K562 (cell line): ENCODE data around the gene SIK3. TPM values are rescaled to one million over a fixed set of nuclear protein-coding genes. Genes with fewer than 3 reads are reported as not detected.

Source experiments
- ATAC-seq: fragments of 200-7000 bp; cut with Tn5 transposase; 3 replicates; pipeline ENCODE4 v1.9.1; 2020; ENCODE audit warnings: moderate library complexity
- BruUV-seq: library from RNA; stranded (reverse); fragments of 400-500 nt; replicated peaks from 2 replicates; lab custom pipeline; 2021; lab: Mats Ljungman, UMichigan
- CTCF ChIA-PET: fragments of 300-600 bp; formaldehyde crosslinking; extraction: SDS; loops from one replicate; lab custom pipeline; 2021; ENCODE audit warnings: low intra/inter-chr PET ratio; lab: Yijun Ruan, JAX
- POLR2A ChIA-PET: fragments of 300-600, 350-650 bp; sonication (Branson Sonifier 250); formaldehyde crosslinking; extraction: SDS; loops from one replicate; lab custom pipeline; 2021; ENCODE audit warnings: antibody characterized with exemption, inconsistent platforms; lab: Yijun Ruan, JAX
- DNase-seq, 4 experiments: peaks; one replicate each; pipeline versions ENCODE4 v3.0.0 to v3.0.0-alpha.2; 2011 to 2018; ENCODE audit warnings: low spot score in 3 of 4, mixed read lengths in 3 of 4; ENCODE audit errors: extremely low read depth in 1 of 4
- FAIRE-seq: peaks from 2 replicates; lab custom pipeline; 2011; peaks lifted over from hg19 to GRCh38; lab: Jason Lieb, UNC
- H2AFZ ChIP-seq: 2 replicates; pipeline ENCODE4 v1.6.0; 2011; ENCODE audit warnings: low read depth, low read length, control low read depth, inconsistent platforms
- H3K27ac ChIP-seq: fragments of 200-600 bp; 3 replicates; pipeline ENCODE4 v1.8.0; 2011; ENCODE audit warnings: low read depth, mild to moderate bottlenecking, control low read depth, inconsistent platforms, low read length, moderate library complexity, mixed read lengths; ENCODE audit errors: extremely low read depth
- H3K27me3 ChIP-seq, 2 experiments: fragments of 300-600 bp in 1 of 2; 2 replicates in 1 of 2; 3 replicates in 1 of 2; pipeline versions ENCODE4 v1.6.0 to v1.8.0; 2011; ENCODE audit warnings: inconsistent platforms in 2 of 2, low read length in 2 of 2, mild to moderate bottlenecking in 1 of 2, mixed read lengths in 1 of 2, moderate library complexity in 1 of 2; ENCODE audit not compliant: control insufficient read depth in 2 of 2, insufficient read depth in 2 of 2
- H3K36me3 ChIP-seq: fragments of 300-600 bp; 3 replicates; pipeline ENCODE4 v1.8.0; 2011; ENCODE audit warnings: mild to moderate bottlenecking, low read length, inconsistent platforms; ENCODE audit not compliant: control insufficient read depth, insufficient read depth
- H3K4me1 ChIP-seq, 2 experiments: fragments of 200-600 bp in 1 of 2; replicated peaks in 1 of 2; 2 replicates in 1 of 2; 3 replicates in 1 of 2; pipeline versions ENCODE4 v1.5.1 to v1.8.0; 2011; ENCODE audit warnings: inconsistent platforms in 2 of 2, low read length in 2 of 2, mild to moderate bottlenecking in 1 of 2, mixed read lengths in 1 of 2, moderate library complexity in 1 of 2; ENCODE audit not compliant: control insufficient read depth in 2 of 2, insufficient read depth in 2 of 2
- H3K4me2 ChIP-seq: 2 replicates; pipeline ENCODE4 v1.6.1; 2011; ENCODE audit warnings: low read length, control low read depth, inconsistent platforms, mixed read lengths; ENCODE audit not compliant: insufficient read depth
- H3K4me3 ChIP-seq: fragments of 200-600 bp; sonication (generic), shearing (Covaris generic); 2 replicates; pipeline ENCODE4 v1.5.1; 2016; ENCODE audit warnings: control low read depth, inconsistent platforms
- H3K79me2 ChIP-seq: fragments of 200-600 bp; 3 replicates; pipeline ENCODE4 v1.8.0; 2011; ENCODE audit warnings: low read length, inconsistent platforms; ENCODE audit not compliant: control insufficient read depth, insufficient read depth
- H3K9ac ChIP-seq, 2 experiments: 2 replicates each; pipeline versions ENCODE4 v1.6.0 to v1.6.1; 2011; ENCODE audit warnings: low read depth in 2 of 2, low read length in 2 of 2, control low read depth in 1 of 2, inconsistent platforms in 1 of 2, mild to moderate bottlenecking in 1 of 2, mixed read lengths in 1 of 2; ENCODE audit not compliant: insufficient read depth in 1 of 2
- H3K9me1 ChIP-seq: one replicate; pipeline ENCODE4 v1.6.0; 2011; ENCODE audit warnings: inconsistent platforms, mild to moderate bottlenecking, low read length, moderate library complexity; ENCODE audit not compliant: control insufficient read depth, insufficient read depth
- H3K9me3 ChIP-seq: replicated peaks from 2 replicates; pipeline ENCODE4 v1.5.1; 2011; ENCODE audit warnings: low read depth, low read length, inconsistent platforms; ENCODE audit not compliant: control insufficient read depth, insufficient read depth
- H4K20me1 ChIP-seq: replicated peaks from 2 replicates; pipeline ENCODE4 v1.6.1; 2011; ENCODE audit warnings: low read length, inconsistent platforms, mixed read lengths; ENCODE audit not compliant: control insufficient read depth, insufficient read depth
- CSDE1 ChIP-seq, 2 experiments: fragments of 450-650 bp; IDR thresholded peaks; 2 replicates each; pipeline ENCODE4 v1.6.1; 2016; ENCODE audit warnings: mild to moderate bottlenecking in 1 of 2
- DACH1 ChIP-seq: fragments of 450-650 bp; IDR thresholded peaks from 2 replicates; pipeline ENCODE4 v1.6.1; 2018; ENCODE audit not compliant: partially characterized antibody
- DMBX1 ChIP-seq: fragments of 250-450 bp; sonication (Bioruptor Pico); IDR thresholded peaks from 2 replicates; pipeline ENCODE4 v1.8.0; 2022; ENCODE audit warnings: inconsistent platforms, mild to moderate bottlenecking, moderate library complexity, borderline replicate concordance
- DPF2 ChIP-seq: fragments of 450-650 bp; IDR thresholded peaks from 2 replicates; pipeline ENCODE4 v1.6.1; 2016
- LCOR ChIP-seq: sonication (generic); formaldehyde crosslinking; IDR thresholded peaks from 2 replicates; pipeline ENCODE4 v1.8.0; 2022; ENCODE audit warnings: mild to moderate bottlenecking, missing genetic modification reagents
- NFXL1 ChIP-seq: fragments of 450-650 bp; formaldehyde crosslinking; IDR thresholded peaks from 2 replicates; pipeline ENCODE4 v1.4.0; 2021; ENCODE audit warnings: mild to moderate bottlenecking
- SETDB1 ChIP-seq: IDR thresholded peaks from one replicate; pipeline ENCODE4 v1.6.1; 2012; ENCODE audit warnings: low read length, control low read depth, inconsistent platforms
- SMARCA4 ChIP-seq: fragments of 450-650 bp; IDR thresholded peaks from 2 replicates; pipeline ENCODE4 v1.6.1; 2016
- STAT5B ChIP-seq: fragments of 250-450 bp; sonication (Bioruptor Pico); IDR thresholded peaks from 2 replicates; pipeline ENCODE4 v1.8.0; 2021; ENCODE audit warnings: mild to moderate bottlenecking, inconsistent platforms
- ZFP1 ChIP-seq: fragments of 450-650 bp; formaldehyde crosslinking; IDR thresholded peaks from 2 replicates; pipeline ENCODE4 v1.4.0; 2020; ENCODE audit warnings: mild to moderate bottlenecking, mixed read lengths
- ZNF644 ChIP-seq: fragments of 200-800 bp; sonication (Bioruptor generic); IDR thresholded peaks from 2 replicates; pipeline ENCODE4 v1.6.1; 2016; ENCODE audit warnings: low read depth, missing genetic modification characterization, missing compliant biosample characterization
- WGBS: fragments of 100-300 bp; shearing (Covaris generic); methylation state at CpG from one replicate; pipeline ENCODE4 v1.1.6; 2016; ENCODE audit warnings: low coverage, mixed read lengths; ENCODE audit not compliant: insufficient coverage; ENCODE audit errors: missing lambda C conversion rate; 5-methylcytosine and 5-hydroxymethylcytosine counted together
- in situ Hi-C: fragments of 300-500 bp; cut with MboI; formaldehyde crosslinking; loops from 4 replicates; pipeline ENCODE4 v1.15.0; 2018; ENCODE audit warnings: inconsistent platforms, mixed read lengths
- intact Hi-C: fragments of 100-400 bp; cut with micrococcal nuclease; formaldehyde crosslinking; loops from 2 replicates; pipeline ENCODE4 v1.14.2; 2022
- polyA plus RNA-seq, 8 experiments: library from polyadenylated mRNA; depleted of rRNA in 4 of 8; stranded (reverse) in 5 of 8; unstranded in 3 of 8; fragments of >200 nt; fragmentation: Nextera tagmentation in 2 of 8; fragmentation: Illumina TruSeq in 1 of 8; extraction: Ambion mirVana in 2 of 8; extraction: Trizol in 1 of 8; gene quantifications; 2 replicates each; pipeline versions ENCODE4 v1.2.1 to v1.2.3, GENCODE V29; 2011 to 2014; ENCODE audit warnings: inconsistent platforms in 1 of 8, missing spikeins in 1 of 8
- total RNA-seq, 7 experiments: library from RNA; depleted of rRNA in 6 of 7; stranded (reverse); fragments of >200 nt in 6 of 7; fragmentation: Illumina TruSeq in 2 of 7; extraction: Trizol in 2 of 7; gene quantifications; 2 replicates each; pipeline versions ENCODE4 v1.2.1 to v1.2.3, GENCODE V29; 2011 to 2021; ENCODE audit warnings: low replicate concordance in 1 of 7
- TF ChIP-seq, protein P1 (sequence below): sonication (generic); formaldehyde crosslinking; IDR thresholded peaks from 2 replicates; pipeline ENCODE4 v1.8.0; 2022; ENCODE audit warnings: missing genetic modification reagents, mild to moderate bottlenecking, borderline replicate concordance
- TF ChIP-seq, protein P2 (sequence below): fragments of 450-650 bp; IDR thresholded peaks from 2 replicates; pipeline ENCODE4 v1.6.1; 2016; ENCODE audit warnings: missing biosample characterization, missing genetic modification characterization
- TF ChIP-seq, protein P3 (sequence below), 3 experiments: fragments of 200-800 bp in 1 of 3; sonication (Bioruptor generic) in 1 of 3; sonication (generic) in 1 of 3; formaldehyde crosslinking in 1 of 3; IDR thresholded peaks; 2 replicates each; pipeline versions ENCODE4 v1.6.1 to v1.8.0; 2016 to 2022; ENCODE audit warnings: mild to moderate bottlenecking in 2 of 3, missing compliant biosample characterization in 2 of 3, missing genetic modification characterization in 2 of 3, missing genetic modification reagents in 1 of 3
- TF ChIP-seq, protein P4 (sequence below): sonication (generic); formaldehyde crosslinking; IDR thresholded peaks from 2 replicates; pipeline ENCODE4 v1.8.1; 2023; ENCODE audit warnings: mild to moderate bottlenecking, missing genetic modification reagents

The SIK3 gene
- total and polyA plus RNA-seq, 9 of the 15 experiments (the other 6 are each of a cell fraction or from before 2014, with no cell fraction given), result 1.6 to 21.6 (median 8.0) TPM

DNA sequence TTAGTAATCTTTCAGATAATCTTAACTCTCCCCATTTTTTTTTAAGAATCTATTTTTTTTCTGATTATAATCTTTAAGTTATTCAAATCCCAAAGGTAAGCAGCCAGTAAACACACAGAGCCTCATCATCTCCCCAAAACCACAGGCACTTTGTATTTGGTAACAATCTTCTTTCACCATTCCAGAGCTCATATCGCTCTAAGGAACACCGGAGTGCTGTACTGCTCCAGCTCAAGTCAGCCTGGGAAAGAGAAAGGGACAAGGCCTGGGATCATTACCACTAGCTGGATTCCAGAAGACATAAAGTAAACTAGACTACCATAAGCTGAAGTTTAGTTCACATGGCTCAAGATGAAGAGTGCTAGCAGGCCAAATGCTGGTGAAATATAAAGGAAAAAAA lies 187.8 kb downstream of the SIK3 start:
- DNase-seq (no peak), ATAC-seq (no peak), FAIRE-seq (no peak)
- Histone ChIP-seq H3K9me1 (no peaks in the 10 kb centered on the region), H4K20me1 (no peaks in the 10 kb centered on the region), H3K4me1 (no peaks in the 10 kb centered on the region), H3K27ac (0 out of 3 replicates have a peak overlapping the region, but pooled peaks have one; percentile 8), H3K9ac (no peak overlapping the region), H3K9me3 (no peaks in the 10 kb centered on the region), H3K36me3 (peaks cover 5% of the 10 kb centered on the region; the same call in 2 of the 3 replicates), H3K4me2 (no peak overlapping the region), H2AFZ (no peak overlapping the region), H3K27me3 (no peaks in the 10 kb centered on the region), H3K4me3 (no peak overlapping the region), H3K79me2 (no peaks in the 10 kb centered on the region)
- 97% methylated on average over 2 of the region's 2 CpGs for WGBS
- ChIA-PET POLR2A (no interaction called here), CTCF (no interaction called here)
- TF ChIP-seq NFXL1, result no peak
- TF ChIP-seq, protein P1, sequence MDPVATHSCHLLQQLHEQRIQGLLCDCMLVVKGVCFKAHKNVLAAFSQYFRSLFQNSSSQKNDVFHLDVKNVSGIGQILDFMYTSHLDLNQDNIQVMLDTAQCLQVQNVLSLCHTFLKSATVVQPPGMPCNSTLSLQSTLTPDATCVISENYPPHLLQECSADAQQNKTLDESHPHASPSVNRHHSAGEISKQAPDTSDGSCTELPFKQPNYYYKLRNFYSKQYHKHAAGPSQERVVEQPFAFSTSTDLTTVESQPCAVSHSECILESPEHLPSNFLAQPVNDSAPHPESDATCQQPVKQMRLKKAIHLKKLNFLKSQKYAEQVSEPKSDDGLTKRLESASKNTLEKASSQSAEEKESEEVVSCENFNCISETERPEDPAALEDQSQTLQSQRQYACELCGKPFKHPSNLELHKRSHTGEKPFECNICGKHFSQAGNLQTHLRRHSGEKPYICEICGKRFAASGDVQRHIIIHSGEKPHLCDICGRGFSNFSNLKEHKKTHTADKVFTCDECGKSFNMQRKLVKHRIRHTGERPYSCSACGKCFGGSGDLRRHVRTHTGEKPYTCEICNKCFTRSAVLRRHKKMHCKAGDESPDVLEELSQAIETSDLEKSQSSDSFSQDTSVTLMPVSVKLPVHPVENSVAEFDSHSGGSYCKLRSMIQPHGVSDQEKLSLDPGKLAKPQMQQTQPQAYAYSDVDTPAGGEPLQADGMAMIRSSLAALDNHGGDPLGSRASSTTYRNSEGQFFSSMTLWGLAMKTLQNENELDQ (CRISPR knock-in tag), result no peak
- no peak for TF ChIP-seq DACH1
- TF ChIP-seq DMBX1 (CRISPR knock-in tag), result no peak
- TF ChIP-seq LCOR (CRISPR knock-in tag), result no peak
- no peak for TF ChIP-seq ZFP1 (CRISPR knock-in tag)
- TF ChIP-seq, protein P2, sequence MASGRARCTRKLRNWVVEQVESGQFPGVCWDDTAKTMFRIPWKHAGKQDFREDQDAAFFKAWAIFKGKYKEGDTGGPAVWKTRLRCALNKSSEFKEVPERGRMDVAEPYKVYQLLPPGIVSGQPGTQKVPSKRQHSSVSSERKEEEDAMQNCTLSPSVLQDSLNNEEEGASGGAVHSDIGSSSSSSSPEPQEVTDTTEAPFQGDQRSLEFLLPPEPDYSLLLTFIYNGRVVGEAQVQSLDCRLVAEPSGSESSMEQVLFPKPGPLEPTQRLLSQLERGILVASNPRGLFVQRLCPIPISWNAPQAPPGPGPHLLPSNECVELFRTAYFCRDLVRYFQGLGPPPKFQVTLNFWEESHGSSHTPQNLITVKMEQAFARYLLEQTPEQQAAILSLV (tag), result no peak
- no peak for TF ChIP-seq ZNF644 (tag)
- TF ChIP-seq, protein P3, sequence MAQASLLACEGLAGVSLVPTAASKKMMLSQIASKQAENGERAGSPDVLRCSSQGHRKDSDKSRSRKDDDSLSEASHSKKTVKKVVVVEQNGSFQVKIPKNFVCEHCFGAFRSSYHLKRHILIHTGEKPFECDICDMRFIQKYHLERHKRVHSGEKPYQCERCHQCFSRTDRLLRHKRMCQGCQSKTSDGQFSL (CRISPR knock-in tag; IDR thresholded peaks at IDR 0.05), result no peak
- TF ChIP-seq, protein P3 (tag; IDR thresholded peaks at IDR 0.05), result no peak
- TF ChIP-seq STAT5B (CRISPR knock-in tag), result no peak
- TF ChIP-seq SETDB1, result no peak
- no peak for TF ChIP-seq DPF2
- TF ChIP-seq CSDE1 (IDR thresholded peaks at IDR 0.05), result no peak
- TF ChIP-seq, protein P4, sequence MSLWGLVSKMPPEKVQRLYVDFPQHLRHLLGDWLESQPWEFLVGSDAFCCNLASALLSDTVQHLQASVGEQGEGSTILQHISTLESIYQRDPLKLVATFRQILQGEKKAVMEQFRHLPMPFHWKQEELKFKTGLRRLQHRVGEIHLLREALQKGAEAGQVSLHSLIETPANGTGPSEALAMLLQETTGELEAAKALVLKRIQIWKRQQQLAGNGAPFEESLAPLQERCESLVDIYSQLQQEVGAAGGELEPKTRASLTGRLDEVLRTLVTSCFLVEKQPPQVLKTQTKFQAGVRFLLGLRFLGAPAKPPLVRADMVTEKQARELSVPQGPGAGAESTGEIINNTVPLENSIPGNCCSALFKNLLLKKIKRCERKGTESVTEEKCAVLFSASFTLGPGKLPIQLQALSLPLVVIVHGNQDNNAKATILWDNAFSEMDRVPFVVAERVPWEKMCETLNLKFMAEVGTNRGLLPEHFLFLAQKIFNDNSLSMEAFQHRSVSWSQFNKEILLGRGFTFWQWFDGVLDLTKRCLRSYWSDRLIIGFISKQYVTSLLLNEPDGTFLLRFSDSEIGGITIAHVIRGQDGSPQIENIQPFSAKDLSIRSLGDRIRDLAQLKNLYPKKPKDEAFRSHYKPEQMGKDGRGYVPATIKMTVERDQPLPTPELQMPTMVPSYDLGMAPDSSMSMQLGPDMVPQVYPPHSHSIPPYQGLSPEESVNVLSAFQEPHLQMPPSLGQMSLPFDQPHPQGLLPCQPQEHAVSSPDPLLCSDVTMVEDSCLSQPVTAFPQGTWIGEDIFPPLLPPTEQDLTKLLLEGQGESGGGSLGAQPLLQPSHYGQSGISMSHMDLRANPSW, result no peak
- TF ChIP-seq SMARCA4, result no peak
- in situ Hi-C loops (no loop called here), intact Hi-C loops (no loop called here)
- BruUV-seq, result no TSS peak
